Activated CD4-positive, alpha-beta T cell treated with anti-CD3 and anti-CD28 coated beads, Interleukin-2, amount 50 U/mL, for 24 hours (primary cell): ENCODE results near the gene RIPK3.

Experiments used
- DNase-seq, 2 donors: peaks; one replicate each; pipeline ENCODE4 v3.0.0-alpha.2; 2020; ENCODE audit warnings: low read depth in 1 of 2, low spot score in 1 of 2

RIPK3 gene

GRCh38 chr14:24307575-24308341, 32.0 kb downstream of the RIPK3 start, which contains the start of gene CIDEB:
TSS of gene CIDEB (minus strand) at chr14:24307977. CDS start at chr14:24307858, 119 bp downstream.
- peak; percentile 35 to 59 for DNase-seq

- no peak for DNase-seq
These were observed 32.6 kb downstream of the RIPK3 start for GRCh38 chr14:24307156-24307574.

GRCh38 chr14:24304019-24304387, 35.8 kb downstream of the RIPK3 start:
- DNase-seq, result no peak

- no peak for DNase-seq
These were observed 39.3 kb downstream of the RIPK3 start for GRCh38 chr14:24300326-24300980.

GRCh38 chr14:24299255-24300191, 40.3 kb downstream of the RIPK3 start, which contains the start of the genes DHRS1 and NOP9:
TSS of gene DHRS1 (minus strand) at chr14:24299780. CDS start at chr14:24299106, 674 bp downstream.
TSS of gene NOP9 (plus strand) at chr14:24299850. CDS start at chr14:24299955, 105 bp downstream.
- peak; percentile 87 to 96 for DNase-seq

GRCh38 chr14:24298892-24299254, 40.9 kb downstream of the RIPK3 start:
- DNase-seq, result no peak

- no peak for DNase-seq
These were observed 42.4 kb downstream of the RIPK3 start for GRCh38 chr14:24297190-24297964.

- DNase-seq, result peak; percentile 45 to 71
These were observed 43.2 kb downstream of the RIPK3 start for GRCh38 chr14:24296341-24297157.

- no peak for DNase-seq
These were observed 46.3 kb downstream of the RIPK3 start for GRCh38 chr14:24293525-24293924.

GRCh38 chr14:24292118-24292807, 47.5 kb downstream of the RIPK3 start:
- no peak for DNase-seq

GRCh38 chr14:24291446-24292117, 48.2 kb downstream of the RIPK3 start:
- no peak for DNase-seq

GRCh38 chr14:24290746-24291145, 49.0 kb downstream of the RIPK3 start:
- DNase-seq, result no peak

- peak in 1 of 2 donors; percentile 58 for DNase-seq
These were observed 50.0 kb downstream of the RIPK3 start for GRCh38 chr14:24289649-24290280.

- no peak for DNase-seq
These were observed 52.8 kb downstream of the RIPK3 start for GRCh38 chr14:24286996-24287395.
